ENCODE measurements around the gene DUSP22.

DUSP22 gene

GRCh38 chr6:351011-351866, 59.0 kb downstream of the DUSP22 start:
- no peak for DNase-seq (ENCODE audit: low read depth in 2 of 3, low spot score in 2 of 3)

DNA sequence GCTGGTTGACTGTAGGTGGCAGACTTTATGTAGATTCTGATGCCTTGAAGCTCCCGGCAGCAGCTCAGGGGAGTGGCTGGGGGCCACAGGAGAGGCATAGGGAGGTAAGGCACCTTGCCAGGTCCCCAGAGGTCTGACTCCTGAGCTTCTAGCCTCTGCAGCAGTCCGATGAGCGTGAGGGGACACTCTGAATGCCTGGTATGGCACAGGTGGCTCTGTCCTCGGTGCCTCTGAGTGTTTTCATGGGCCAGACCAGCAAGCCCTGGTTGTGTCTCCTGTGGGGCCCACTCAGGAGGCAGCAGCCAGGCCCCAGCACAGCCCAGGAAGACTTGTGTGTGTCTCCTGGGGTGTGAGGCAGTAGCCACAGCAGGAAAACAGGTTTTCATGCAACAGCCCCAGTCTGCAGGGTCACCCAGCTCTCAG, 59.6 kb downstream of the DUSP22 start:
- no peak for DNase-seq (ENCODE audit: low read depth in 2 of 3, low spot score in 2 of 3)

DNA sequence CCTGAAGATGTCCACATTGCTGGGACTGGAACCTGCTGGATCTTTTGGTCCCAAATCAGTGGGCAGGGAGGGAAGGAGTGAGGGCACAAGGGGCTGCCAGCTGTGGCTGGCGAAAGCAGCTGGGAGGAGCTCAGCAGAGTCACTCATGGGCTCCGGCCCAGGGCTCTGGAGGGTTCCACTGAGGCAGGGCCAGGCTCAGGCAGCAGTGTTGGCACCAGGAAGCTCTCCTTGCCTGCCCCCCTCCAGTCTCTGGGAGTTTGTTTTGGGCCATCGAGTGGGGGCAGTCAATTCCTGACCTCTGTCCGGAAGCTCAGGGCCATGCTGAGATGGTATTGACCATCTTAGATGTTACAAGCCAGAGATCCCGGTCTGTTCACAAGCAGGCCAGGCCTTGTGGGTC, 60.2 kb downstream of the DUSP22 start:
- DNase-seq (ENCODE audit: low read depth in 2 of 3, low spot score in 2 of 3), result no peak

DNA sequence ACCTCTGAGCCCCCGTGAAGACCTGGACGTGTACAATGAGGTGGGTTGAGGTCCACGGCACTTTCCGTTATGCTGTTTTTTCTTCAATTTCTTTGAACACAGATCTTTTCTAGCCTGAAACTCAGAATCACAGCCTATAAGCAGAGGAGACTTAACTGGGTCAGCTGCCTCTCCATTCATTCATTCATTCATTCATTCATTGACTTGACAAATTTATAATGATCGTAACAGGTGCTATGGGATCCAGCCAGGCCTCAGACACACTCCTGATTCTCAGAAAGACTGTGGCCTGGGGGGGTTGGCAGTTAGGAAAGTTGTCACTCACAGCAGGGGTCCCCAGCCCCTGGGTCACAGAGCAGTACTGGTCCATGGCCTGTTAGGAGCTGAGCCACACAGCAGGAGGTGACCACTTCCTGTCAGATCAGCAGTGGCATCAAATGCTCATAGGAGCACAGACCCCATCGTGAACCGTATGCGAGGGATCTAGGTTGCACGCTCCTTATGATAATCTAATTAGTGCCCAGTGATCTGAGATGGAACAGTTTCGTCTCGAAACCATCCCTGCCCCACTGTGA, 60.7 kb downstream of the DUSP22 start:
- no peak for DNase-seq (ENCODE audit: low read depth in 2 of 3, low spot score in 2 of 3)

- DNase-seq (ENCODE audit: low read depth in 2 of 3, low spot score in 2 of 3), result no peak
Observed at GRCh38 chr6:353642-354614, 61.6 kb downstream of the DUSP22 start.

GRCh38 chr6:354631-355280, 62.5 kb downstream of the DUSP22 start:
- no peak for DNase-seq (ENCODE audit: low read depth in 2 of 3, low spot score in 2 of 3)

GRCh38 chr6:355373-356208, 63.3 kb downstream of the DUSP22 start:
- DNase-seq (ENCODE audit: low read depth in 2 of 3, low spot score in 2 of 3), result no peak

GRCh38 chr6:356828-357251, 64.6 kb downstream of the DUSP22 start:
- DNase-seq (ENCODE audit: low read depth in 2 of 3, low spot score in 2 of 3), result no peak

GRCh38 chr6:357261-357790, 65.0 kb downstream of the DUSP22 start:
- DNase-seq (ENCODE audit: low read depth in 2 of 3, low spot score in 2 of 3), result no peak

DNA sequence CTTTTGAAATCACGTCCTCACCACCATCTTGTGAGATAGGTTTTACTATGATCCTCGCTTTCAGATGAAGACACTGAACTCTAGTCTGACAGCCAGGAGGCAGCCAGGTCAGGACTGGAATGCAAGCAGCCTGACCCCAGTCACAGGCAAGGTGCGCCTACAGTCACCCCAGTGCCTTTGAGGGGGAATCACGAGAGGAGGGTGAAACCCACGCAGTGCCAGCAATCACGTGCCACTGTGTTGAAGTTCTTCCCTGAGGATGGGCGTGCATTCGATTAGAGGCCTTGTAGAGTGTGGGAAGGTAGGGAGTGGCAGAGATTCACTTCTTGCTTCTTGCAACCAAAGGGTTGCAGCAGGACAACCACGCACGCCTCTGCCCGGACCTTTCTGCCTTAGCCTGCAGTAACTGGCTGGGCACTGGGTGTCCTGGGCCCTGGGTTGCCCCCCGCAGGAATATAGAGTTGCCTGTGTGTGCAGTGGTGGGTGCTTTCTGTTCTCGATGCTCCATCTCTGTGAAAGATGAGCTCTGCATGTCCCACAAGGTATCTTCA, 65.6 kb downstream of the DUSP22 start:
- DNase-seq (ENCODE audit: low read depth in 2 of 3, low spot score in 2 of 3), result no peak

DNA sequence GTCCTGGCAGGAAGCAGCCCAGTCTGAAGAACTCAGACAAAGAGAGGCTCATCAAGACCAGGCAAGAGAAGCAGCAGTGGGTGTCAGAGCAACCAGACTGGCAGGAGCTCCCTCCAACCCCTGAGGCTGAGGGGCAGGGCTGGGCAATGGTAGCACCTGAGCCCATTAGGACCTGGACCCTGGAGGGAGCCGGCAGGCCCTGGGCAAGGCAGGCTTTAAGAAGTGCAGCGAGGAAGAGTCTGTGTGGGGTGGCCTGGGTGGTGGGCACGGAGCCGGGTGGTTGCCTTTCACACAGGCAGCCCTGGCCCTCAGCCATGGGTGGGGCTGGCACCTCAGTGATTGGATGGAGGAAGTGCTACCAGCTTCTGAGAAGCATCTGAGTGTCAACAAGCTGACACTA, 66.1 kb downstream of the DUSP22 start:
- DNase-seq (ENCODE audit: low read depth in 2 of 3, low spot score in 2 of 3), result no peak

DNA sequence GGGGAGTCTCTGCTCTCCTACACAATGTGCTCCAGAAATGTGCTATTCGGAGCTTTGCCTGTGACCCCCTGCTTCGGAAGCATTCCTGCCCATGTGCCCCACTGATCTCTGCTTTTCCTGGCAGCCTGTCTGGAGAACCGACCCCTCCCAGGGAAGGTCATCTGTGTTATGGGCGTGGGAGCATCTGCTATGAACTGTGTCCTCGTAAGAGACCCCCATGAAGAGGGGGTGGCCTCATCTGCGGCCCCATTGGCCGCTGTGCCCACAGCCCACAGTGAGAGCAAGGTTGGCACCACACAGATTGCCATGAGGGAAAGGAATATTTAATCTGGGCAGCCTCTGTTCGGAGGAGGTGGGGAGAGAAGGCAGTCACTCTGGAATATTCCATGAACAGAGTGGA, 66.6 kb downstream of the DUSP22 start:
- no peak for DNase-seq (ENCODE audit: low read depth in 2 of 3, low spot score in 2 of 3)

GRCh38 chr6:359261-360035, 67.2 kb downstream of the DUSP22 start:
- DNase-seq (ENCODE audit: low read depth in 2 of 3, low spot score in 2 of 3), result no peak

- DNase-seq (ENCODE audit: low read depth in 2 of 3, low spot score in 2 of 3), result no peak
Observed at GRCh38 chr6:360349-360748, 68.1 kb downstream of the DUSP22 start.

DNA sequence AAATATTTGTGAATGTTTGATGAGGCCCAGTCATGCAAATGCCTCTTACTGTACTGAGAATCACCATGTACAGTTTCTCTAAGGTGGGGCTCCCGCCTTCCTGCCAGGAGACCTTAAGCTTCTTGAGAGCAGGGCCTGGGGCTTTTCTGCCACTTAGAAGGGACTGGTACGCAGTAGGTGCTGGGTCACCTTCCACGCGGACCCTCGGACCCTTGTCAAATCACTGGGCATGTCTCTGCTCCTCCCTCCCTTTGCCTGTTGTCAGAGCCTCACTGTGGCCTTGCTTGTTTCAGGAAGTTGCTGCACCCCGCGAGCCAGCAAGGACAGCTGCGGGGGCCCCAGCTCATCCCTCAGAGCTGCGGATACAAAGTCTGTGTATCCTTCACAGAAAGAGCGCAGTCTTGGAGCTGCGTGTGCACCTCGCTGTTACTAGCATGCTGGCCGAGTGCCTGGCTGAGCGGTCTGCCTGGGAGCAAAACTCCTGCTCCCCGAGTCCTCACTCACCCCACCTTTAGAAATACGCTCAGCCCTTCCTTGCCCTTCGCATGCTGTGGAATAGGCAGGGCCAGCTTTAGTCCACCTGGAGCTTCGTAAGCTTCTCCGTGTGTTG, 68.6 kb downstream of the DUSP22 start:
- DNase-seq (ENCODE audit: low read depth in 2 of 3, low spot score in 2 of 3), result no peak

DNA sequence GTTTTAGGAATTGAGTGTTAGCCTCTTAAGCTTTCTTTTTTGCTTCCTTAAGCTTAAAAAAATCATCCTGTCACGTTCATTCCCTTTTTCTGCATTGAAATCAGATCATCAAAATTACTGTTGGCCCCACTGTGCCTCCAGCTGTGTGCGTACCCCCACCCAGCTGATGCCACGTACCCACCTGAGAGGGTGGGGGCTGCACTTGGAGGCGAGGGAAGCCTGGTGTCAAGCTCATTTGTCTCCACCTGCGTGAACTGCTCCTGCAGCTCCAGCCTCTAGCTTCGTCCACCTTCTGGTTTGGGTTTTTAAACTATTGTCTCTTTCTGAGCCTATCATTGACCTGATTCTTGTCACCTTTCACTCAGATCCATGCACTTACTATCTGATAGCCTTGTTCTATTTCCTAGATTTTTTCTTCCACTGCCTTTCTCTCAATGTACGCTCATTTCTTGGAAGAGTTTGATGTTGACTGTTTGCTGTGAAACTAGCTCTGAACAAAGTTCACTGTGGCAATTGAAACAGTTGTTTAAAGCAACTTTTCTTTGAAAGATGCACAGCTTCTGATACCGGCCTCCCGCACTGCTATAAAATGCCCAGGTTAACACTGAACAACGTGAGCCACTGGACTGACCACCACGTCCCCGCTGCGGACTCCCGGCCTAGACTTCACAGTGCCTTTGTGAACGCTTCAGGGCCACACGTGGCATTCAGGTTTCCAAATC, 69.3 kb downstream of the DUSP22 start:
- DNase-seq (ENCODE audit: low read depth in 2 of 3, low spot score in 2 of 3), result no peak

GRCh38 chr6:362231-362923, 70.1 kb downstream of the DUSP22 start:
- no peak for DNase-seq (ENCODE audit: low read depth in 2 of 3, low spot score in 2 of 3)

All from activated CD8-positive, alpha-beta memory T cell treated with anti-CD3 and anti-CD28 coated beads for 48 hours (primary cell).